ENCODE measurements around the gene EDAR.

DNA sequence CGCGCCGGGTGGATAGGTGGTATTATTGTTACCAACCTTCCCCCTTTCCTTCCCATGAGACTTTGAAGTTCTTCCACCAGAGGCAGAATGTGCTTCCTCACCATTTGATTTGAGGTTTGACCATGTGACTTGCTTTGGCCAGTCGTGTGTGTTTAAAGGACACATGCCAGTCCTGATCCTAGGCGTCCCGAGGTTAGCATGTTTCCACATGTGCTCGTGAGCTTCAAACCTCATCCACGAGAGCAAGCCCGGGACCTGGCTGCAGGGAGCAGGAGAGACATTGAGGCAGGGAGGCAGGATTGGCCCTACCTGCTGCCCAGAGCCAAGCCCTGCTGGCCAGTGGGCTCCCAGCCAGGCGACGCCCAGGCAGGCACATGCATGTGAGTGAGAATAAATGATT lies 27.4 kb upstream of the EDAR start:
- TF ChIP-seq CTCF (IDR thresholded peaks at IDR 0.05) = no peak
- TF ChIP-seq POLR2A (IDR thresholded peaks at IDR 0.05) = no peak

All from Peyer's patch (tissue), 4 donors.